BJ (cell line): ENCODE data around the gene PLA2G4C. TPM values are rescaled to one million over a fixed set of nuclear protein-coding genes. Genes with fewer than 3 reads are reported as not detected.

Experiments used
- CTCF ChIA-PET: fragments of 350-600 bp; formaldehyde crosslinking; extraction: SDS; loops from one replicate; lab custom pipeline; 2021; ENCODE audit warnings: antibody characterized with exemption, inconsistent platforms; lab: Yijun Ruan, JAX
- POLR2A ChIA-PET: fragments of 300-600 bp; sonication (Branson Sonifier 250); formaldehyde crosslinking; extraction: SDS; loops from one replicate; lab custom pipeline; 2021; ENCODE audit warnings: antibody characterized with exemption; lab: Charles Lee
- DNase-seq: peaks from one replicate; pipeline ENCODE4 v3.0.0-alpha.2; 2011; ENCODE audit warnings: low read depth
- H3K27me3 ChIP-seq: 2 replicates; pipeline ENCODE4 v1.6.0; 2011; ENCODE audit warnings: low read length; ENCODE audit not compliant: control insufficient read depth, insufficient read depth
- H3K36me3 ChIP-seq: 2 replicates; pipeline ENCODE4 v1.5.1; 2011; ENCODE audit warnings: low read length; ENCODE audit not compliant: control insufficient read depth, insufficient read depth
- H3K4me3 ChIP-seq: 2 replicates; pipeline ENCODE4 v1.5.1; 2011; ENCODE audit warnings: low read depth, mild to moderate bottlenecking, control low read depth, low read length
- CTCF ChIP-seq: IDR thresholded peaks from 2 replicates; pipeline ENCODE4 v1.5.1; 2011; ENCODE audit warnings: low read depth, mild to moderate bottlenecking, control low read depth, inconsistent platforms, low read length, moderate library complexity; ENCODE audit not compliant: insufficient read depth
- polyA plus RNA-seq: library from polyadenylated mRNA; depleted of rRNA; stranded (reverse); fragments of >200 nt; gene quantifications from 2 replicates; pipeline ENCODE4 v1.2.3, GENCODE V29; 2011

Gene PLA2G4C
- polyA plus RNA-seq, 1 experiment = 11.3 TPM

DNA sequence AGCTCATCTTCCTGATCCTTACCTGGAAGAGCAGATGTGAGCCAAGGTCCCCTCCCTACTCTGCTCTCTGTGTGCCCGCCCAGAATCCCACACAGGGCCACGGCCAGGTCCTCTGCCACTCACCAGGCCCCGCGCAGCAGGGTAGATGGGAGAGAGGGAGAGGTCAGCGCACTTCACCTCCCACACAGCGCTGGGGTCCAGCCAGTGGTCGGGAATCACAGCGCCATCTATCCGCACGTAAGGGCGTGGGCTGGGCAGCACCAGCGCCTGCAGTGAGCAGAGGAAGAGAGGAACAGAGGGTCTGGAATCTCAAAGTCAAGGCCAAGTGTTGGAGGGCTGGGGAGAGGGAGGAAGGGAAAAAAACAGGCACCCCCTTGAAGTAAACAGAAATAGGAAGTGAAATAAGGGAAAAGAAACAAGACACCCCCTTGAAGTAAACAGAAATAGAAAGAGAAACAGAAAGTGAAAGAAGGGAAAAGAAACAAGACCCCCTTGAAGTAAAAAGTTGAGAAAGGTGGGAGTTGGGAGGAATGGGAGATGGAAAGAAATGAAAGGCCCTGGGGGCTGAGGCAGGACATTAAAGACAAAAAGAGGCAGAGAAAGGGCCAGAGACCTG lies 7.0 kb upstream of the PLA2G4C start:
- no peaks in the 10 kb centered on the region for H3K27me3 ChIP-seq

GRCh38 chr19:48113190-48113917 lies 2.7 kb upstream of the PLA2G4C start:
- Histone ChIP-seq H3K4me3 (no peak overlapping the region), H3K27me3 (no peaks in the 10 kb centered on the region), H3K36me3 (no peaks in the 10 kb centered on the region)
- TF ChIP-seq CTCF = no peak
- CTCF ChIA-PET = interaction anchor here (4.0 kb wide), 1 partner anchor 12 kb away, joined by 18 read pairs; no protein-coding TSS in a partner anchor
- POLR2A ChIA-PET = no interaction called here
- DNase-seq = no peak

More for the DNA sequence above, 7.0 kb upstream of the PLA2G4C start:
- H3K36me3 ChIP-seq = no peaks in the 10 kb centered on the region
- TF ChIP-seq CTCF = no peak
- no peak for DNase-seq
- H3K4me3 ChIP-seq = no peak overlapping the region
- POLR2A ChIA-PET = no interaction called here
- CTCF ChIA-PET = no interaction called here

- POLR2A ChIA-PET = interaction anchor here (0.5 to 1.2 kb wide), 2 partner anchors 10 to 47 kb away, joined by 4 read pairs; no protein-coding TSS in a partner anchor
- DNase-seq = no peak
- Histone ChIP-seq H3K27me3 (no peaks in the 10 kb centered on the region), H3K36me3 (no peaks in the 10 kb centered on the region), H3K4me3 (no peak overlapping the region)
- CTCF ChIA-PET = interaction anchor here (0.6 to 11.0 kb wide), 9 partner anchors 8 to 148 kb away, joined by 3 to 122 read pairs (median 7); no protein-coding TSS in a partner anchor
- TF ChIP-seq CTCF = no peak
Observed at GRCh38 chr19:48111280-48111679, 663 bp upstream of the PLA2G4C start.

GRCh38 chr19:48108997-48109782 lies 1.4 kb downstream of the PLA2G4C start:
- H3K27me3 ChIP-seq = no peaks in the 10 kb centered on the region
- no peak overlapping the region for H3K4me3 ChIP-seq
- CTCF ChIA-PET = interaction anchor here (1.5 to 11.0 kb wide), 7 partner anchors 10 to 146 kb away, joined by 3 to 122 read pairs (median 7); no protein-coding TSS in a partner anchor
- POLR2A ChIA-PET = no interaction called here
- no peak for TF ChIP-seq CTCF
- H3K36me3 ChIP-seq = no peaks in the 10 kb centered on the region
- DNase-seq = no peak

DNA sequence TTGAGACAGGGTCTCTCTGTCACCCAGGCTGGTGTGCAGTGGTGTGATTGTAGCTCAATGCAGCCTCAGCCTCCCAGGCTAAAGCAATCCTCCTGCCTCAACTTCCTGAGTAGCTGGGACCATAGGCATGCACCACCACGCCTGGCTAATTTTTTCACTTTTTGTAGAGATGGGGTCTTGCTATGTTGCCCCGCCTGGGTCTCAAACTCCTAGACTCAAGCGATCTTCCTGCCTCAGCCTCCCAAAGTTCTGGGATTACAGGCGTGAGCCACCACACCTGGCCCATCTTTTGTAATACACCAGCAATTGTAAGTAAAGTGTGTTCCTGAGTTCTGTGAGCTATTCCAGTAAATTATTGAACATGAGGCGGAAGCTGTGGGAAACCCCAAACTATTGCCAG lies 6.7 kb downstream of the PLA2G4C start:
- Histone ChIP-seq H3K27me3 (no peaks in the 10 kb centered on the region), H3K36me3 (no peaks in the 10 kb centered on the region), H3K4me3 (no peak overlapping the region)
- CTCF ChIA-PET = interaction anchor here (0.6 to 11.0 kb wide), 9 partner anchors 10 to 140 kb away, joined by 3 to 122 read pairs (median 6); no protein-coding TSS in a partner anchor
- POLR2A ChIA-PET = interaction anchor here (0.6 kb wide), 1 partner anchor 66 kb away, joined by 4 read pairs; no protein-coding TSS in a partner anchor
- DNase-seq = no peak
- no peak for TF ChIP-seq CTCF
